GM12878 (cell line): Measurements from ENCODE around the gene BPIFA3. TPM values are rescaled to one million over a fixed set of nuclear protein-coding genes. Genes with fewer than 3 reads are reported as not detected.

Experiments
- BCL3 ChIP-seq: IDR thresholded peaks from 2 replicates; pipeline ENCODE4 v1.6.1; 2011; ENCODE audit warnings: borderline replicate concordance, low read depth, mild to moderate bottlenecking, moderate library complexity, low read length; ENCODE audit not compliant: insufficient read depth, poor library complexity, severe bottlenecking
- DPF2 ChIP-seq: fragments of 450-650 bp; IDR thresholded peaks from 2 replicates; pipeline ENCODE4 v1.6.1; 2017; ENCODE audit warnings: mild to moderate bottlenecking
- EZH2 ChIP-seq: IDR thresholded peaks from 2 replicates; pipeline ENCODE4 v1.6.1; 2012; ENCODE audit warnings: low read depth, mild to moderate bottlenecking, control low read depth, inconsistent platforms, low read length, borderline replicate concordance; ENCODE audit not compliant: control insufficient read depth
- NR2C2 ChIP-seq: IDR thresholded peaks from 2 replicates; pipeline ENCODE4 v1.6.1; 2011; ENCODE audit warnings: borderline replicate concordance, low read depth; ENCODE audit not compliant: control insufficient read depth, insufficient read length
- RAD21 ChIP-seq: IDR thresholded peaks from 2 replicates; pipeline ENCODE4 v1.6.1; 2011; ENCODE audit warnings: mild to moderate bottlenecking, low read depth, low read length, moderate library complexity; ENCODE audit not compliant: insufficient read depth
- TAF1 ChIP-seq: IDR thresholded peaks from 2 replicates; pipeline ENCODE4 v1.6.1; 2011; ENCODE audit warnings: mild to moderate bottlenecking, low read depth, low read length, borderline replicate concordance
- ZBTB40 ChIP-seq: fragments of 450-650 bp; IDR thresholded peaks from 2 replicates; pipeline ENCODE4 v1.6.1; 2016; ENCODE audit warnings: mild to moderate bottlenecking, moderate library complexity, borderline replicate concordance
- polyA plus RNA-seq, 11 experiments: library from polyadenylated mRNA; depleted of rRNA in 4 of 11; unstranded in 6 of 11; stranded (reverse) in 5 of 11; fragments of >200 nt; fragmentation: Nextera tagmentation in 4 of 11; fragmentation: Illumina TruSeq in 1 of 11; extraction: Ambion mirVana in 4 of 11; extraction: Trizol in 1 of 11; gene quantifications; 1 replicate in 1 of 11; 2 replicates in 10 of 11; pipeline versions ENCODE4 v1.2.1 to v1.2.3, GENCODE V29; 2011 to 2016; ENCODE audit warnings: inconsistent platforms in 2 of 11, missing spikeins in 2 of 11, low read depth in 1 of 11
- total RNA-seq, 4 experiments: library from RNA; depleted of rRNA in 3 of 4; stranded (reverse); fragments of >200 nt in 3 of 4; fragmentation: Illumina TruSeq in 1 of 4; extraction: Trizol in 1 of 4; gene quantifications; 2 replicates each; pipeline versions ENCODE4 v1.2.1 to v1.2.3, GENCODE V29; 2013 to 2021

The BPIFA3 gene
- total and polyA plus RNA-seq, 10 of the 15 experiments (the other 5 are each of a cell fraction or from before 2014, with no cell fraction given): not detected

GRCh38 chr20:33273117-33273851 lies 56.1 kb downstream of the BPIFA3 start (continued):
- TF ChIP-seq ZBTB40 (no peak), EZH2 (no peak), RAD21 (no peak), NR2C2 (no peak), BCL3 (no peak), DPF2 (no peak), TAF1 (no peak)
